ENCODE data around the gene RNASE13.

The RNASE13 gene

GRCh38 chr14:21026274-21026987 lies 8.2 kb downstream of the RNASE13 start:
- H3K4me3 ChIP-seq (ENCODE audit: low read length): no peak overlapping the region
- no peak for TF ChIP-seq ZNF274 (IDR thresholded peaks at IDR 0.05; ENCODE audit: low read depth, low read length)

DNA sequence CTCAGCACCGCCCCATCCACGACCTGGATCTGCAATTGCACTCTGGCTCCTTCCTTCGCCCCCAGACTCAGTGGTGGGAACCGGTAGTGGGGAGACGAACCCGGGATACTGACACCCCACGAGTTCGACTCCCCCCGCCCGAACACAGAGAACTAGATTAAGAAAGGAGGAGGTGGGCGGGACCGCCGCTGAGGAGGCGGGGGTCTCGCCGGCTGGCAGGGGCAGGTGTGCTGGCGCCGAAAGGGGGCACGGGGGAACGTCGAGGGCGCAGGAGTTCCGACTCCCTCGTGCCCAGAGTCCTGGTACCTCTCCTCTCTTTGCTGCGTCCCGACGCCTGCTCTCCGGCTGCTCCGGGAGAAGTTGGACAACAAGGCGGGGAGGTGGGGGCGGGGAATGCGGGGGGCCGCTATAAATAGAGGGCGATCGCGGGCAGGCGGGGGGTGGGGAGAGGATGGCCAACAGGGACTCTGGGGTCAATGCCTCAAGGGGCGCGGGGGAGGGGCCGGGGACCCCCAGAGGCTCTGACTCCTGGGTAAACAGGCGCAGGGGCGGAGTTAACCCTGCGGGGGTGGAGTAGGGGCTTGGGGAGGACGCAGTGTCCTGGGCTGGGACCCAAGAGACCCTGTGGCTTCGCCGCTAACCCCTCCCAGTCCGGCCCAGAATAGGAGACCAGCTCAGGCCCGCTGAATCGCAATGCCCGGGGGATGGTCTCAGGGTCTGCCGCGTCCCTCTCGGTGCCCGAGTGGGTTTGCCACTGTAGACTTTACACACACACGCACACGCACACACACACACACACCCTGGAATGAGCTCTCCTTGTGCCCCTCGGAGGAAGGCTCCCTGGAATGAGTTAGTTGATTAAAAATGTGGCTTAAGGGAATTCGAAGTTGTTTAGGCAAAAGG lies 9.0 kb downstream of the RNASE13 start:
- H3K4me3 ChIP-seq (ENCODE audit: low read length): no peak overlapping the region
- TF ChIP-seq ZNF274 (IDR thresholded peaks at IDR 0.05; ENCODE audit: low read depth, low read length): no peak

- peak within 1 kb of the TSS; percentile 29; the same call in 1 of the 2 replicates for H3K4me3 ChIP-seq (ENCODE audit: low read length)
- no peak for TF ChIP-seq ZNF274 (IDR thresholded peaks at IDR 0.05; ENCODE audit: low read depth, low read length)
These were observed 9.8 kb downstream of the RNASE13 start, which contains the start of gene NDRG2 for GRCh38 chr14:21024585-21025370. Gene NDRG2 (minus strand): TSS chr14:21025061. CDS start chr14:21023315, 1,746 bp downstream.

DNA sequence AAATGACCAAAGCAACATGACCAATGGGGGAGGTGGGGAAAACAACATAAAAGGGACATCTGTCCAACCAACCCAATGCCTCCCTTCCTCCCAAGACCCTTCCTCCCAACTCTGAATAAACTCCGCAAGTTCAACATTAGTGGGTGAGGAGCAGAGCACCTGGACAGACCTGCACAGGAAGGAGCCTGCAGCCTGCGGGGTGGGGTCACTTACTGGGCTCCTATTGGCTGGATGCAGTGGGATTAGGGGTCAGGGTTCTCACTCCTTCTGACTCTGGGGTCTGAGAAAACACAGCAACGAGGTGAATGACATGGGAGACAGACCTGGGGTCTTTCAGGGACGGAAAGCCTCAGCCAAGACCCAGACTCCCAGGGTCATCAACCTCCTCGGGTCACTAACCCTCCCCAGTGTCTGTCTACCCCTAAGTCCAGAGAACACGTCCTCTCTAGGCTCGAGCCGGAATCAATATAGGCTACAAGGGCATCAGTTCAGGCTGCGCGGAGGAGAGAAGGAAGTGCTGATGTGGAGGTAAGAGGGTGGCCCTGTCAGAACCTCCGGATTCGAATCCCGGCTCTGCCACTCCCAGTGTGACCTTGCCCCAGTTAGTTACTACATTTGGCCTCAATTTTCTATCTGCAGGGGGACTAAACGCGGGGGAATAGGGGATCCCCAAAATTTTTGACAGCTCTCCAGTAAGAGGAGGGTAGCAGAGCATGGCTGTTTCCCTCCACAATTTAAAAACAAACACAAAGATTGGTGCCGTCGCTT lies 10.6 kb downstream of the RNASE13 start:
- no peak overlapping the region for H3K4me3 ChIP-seq (ENCODE audit: low read length)
- no peak for TF ChIP-seq ZNF274 (IDR thresholded peaks at IDR 0.05; ENCODE audit: low read depth, low read length)

DNA sequence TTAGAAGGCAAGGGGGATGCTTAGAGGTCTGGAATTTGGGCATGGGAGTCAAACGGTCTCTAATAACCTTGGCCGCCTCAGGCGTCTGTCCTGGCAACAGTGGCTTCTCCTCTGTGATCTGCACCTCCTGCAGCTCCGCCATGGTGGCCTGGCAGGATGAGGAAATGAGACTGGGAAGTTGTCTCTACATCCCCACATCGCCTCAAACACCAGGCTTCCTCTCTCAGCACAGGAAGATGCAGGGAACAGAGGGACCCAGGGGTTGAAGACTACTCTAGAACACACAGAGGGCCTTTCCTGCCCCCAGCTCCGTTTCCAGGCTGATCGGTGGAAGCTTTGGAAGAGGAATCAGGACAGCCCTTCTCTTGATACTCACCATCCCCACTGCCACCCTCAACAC lies 11.4 kb downstream of the RNASE13 start:
- no peak for TF ChIP-seq ZNF274 (IDR thresholded peaks at IDR 0.05; ENCODE audit: low read depth, low read length)
- no peak overlapping the region for H3K4me3 ChIP-seq (ENCODE audit: low read length)

GRCh38 chr14:21022686-21023085 lies 11.9 kb downstream of the RNASE13 start:
- no peak for TF ChIP-seq ZNF274 (IDR thresholded peaks at IDR 0.05; ENCODE audit: low read depth, low read length)
- no peak overlapping the region for H3K4me3 ChIP-seq (ENCODE audit: low read length)

DNA sequence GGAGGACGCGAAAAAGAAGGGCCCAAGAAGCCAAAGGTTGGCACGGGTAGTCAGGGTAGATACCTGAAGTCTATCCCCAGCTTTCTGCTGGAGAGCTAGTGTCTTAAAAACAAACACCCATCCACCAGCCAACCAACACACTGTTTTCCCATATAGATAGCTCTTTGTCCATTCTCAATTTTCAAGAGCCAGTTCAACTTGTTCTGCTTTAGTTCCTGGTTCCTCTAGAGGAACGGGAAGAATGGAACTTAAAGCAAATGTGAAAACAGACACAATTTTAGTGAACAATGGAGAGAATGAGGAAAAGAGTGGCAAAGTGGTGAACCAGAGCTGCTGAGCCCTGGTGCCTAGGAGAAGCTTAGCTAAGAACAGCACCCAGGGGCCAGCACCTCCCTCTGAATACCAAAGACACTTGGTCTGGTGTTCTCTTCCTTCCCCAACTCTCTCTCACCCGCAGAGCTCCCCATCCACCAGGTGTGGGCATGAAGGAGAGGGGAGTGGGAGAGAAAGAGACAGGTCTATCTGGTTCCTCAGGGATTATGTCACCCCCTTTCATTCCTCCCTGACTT lies 13.5 kb downstream of the RNASE13 start:
- TF ChIP-seq ZNF274 (IDR thresholded peaks at IDR 0.05; ENCODE audit: low read depth, low read length): no peak
- no peak overlapping the region for H3K4me3 ChIP-seq (ENCODE audit: low read length)

GRCh38 chr14:21019366-21019765 lies 15.2 kb downstream of the RNASE13 start:
- H3K4me3 ChIP-seq (ENCODE audit: low read length): no peak overlapping the region
- no peak for TF ChIP-seq ZNF274 (IDR thresholded peaks at IDR 0.05; ENCODE audit: low read depth, low read length)

DNA sequence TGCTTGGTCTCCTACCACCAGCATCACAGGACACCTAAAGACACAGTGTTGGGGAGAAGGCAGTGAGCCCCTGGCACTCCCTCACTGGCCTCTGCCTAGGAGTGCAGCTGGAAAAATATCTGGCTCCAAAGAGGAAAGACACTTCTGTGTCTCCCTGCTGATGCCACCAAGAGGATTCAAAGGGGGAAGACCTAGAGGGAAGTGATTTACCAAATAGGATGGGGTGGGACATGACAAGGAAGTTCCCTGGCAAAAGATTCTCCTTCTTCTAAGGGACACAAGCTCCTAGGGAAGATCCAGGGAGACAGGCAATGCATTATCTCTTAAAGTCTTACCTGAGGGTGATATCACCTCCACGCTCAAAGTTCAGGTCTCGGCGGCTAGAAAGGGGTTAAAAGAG lies 15.8 kb downstream of the RNASE13 start:
- no peak overlapping the region for H3K4me3 ChIP-seq (ENCODE audit: low read length)
- no peak for TF ChIP-seq ZNF274 (IDR thresholded peaks at IDR 0.05; ENCODE audit: low read depth, low read length)

DNA sequence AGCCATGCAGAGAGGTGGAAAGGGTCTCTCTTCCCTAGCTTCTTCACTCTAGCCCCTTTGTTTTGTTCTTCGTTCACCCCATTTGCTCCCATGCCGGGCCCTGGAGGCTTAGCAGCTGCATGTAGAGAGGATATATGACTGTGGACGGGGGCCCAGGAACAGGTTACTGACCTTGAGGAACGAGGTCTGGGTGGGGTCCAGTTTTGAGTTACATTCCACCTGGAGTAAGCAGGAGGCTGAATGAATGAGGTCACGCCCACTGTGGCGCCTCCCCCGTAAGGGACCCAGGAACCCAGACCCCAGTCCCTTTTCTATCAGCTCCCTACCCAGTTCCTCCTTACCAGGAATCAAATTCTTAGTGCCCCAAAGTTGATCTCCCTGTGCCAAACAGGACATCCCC lies 16.3 kb downstream of the RNASE13 start:
- TF ChIP-seq ZNF274 (IDR thresholded peaks at IDR 0.05; ENCODE audit: low read depth, low read length): no peak
- H3K4me3 ChIP-seq (ENCODE audit: low read length): no peak overlapping the region

DNA sequence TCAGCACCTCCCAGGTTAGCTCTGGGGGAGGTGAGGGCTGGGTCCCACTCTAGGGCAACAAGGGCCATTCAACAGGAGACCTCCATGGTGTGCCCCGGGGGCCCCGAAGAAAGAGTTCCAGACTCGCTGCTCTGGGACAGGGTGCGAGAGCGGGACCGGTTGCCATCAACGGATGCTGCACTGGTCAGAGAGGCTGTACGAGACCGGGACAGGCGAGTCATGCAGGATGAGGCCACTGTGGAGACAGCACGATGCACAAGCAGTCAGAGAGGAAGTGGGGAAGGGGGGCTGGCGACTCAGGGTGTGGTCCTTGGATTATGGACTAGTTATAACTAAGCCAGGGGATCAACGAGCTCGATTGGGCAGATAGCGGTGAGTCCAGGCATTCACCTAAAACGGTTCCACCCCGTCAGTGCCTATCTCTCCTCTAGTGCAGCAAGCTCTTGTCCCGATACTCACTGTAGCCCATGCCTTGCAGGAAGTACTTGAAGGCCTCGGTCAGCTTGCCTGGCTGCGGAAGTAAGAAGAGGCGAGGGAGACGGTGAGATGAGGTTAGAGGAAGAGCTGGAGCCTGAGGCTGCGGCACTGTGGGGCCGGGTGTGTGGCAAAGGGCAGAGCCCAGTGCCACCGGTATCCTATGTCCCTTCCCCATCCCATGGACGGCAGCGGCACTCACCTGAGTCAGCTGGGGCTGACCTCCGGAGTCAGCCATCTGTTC lies 16.9 kb downstream of the RNASE13 start:
- TF ChIP-seq ZNF274 (IDR thresholded peaks at IDR 0.05; ENCODE audit: low read depth, low read length): no peak
- no peak overlapping the region for H3K4me3 ChIP-seq (ENCODE audit: low read length)

- no peak for TF ChIP-seq ZNF274 (IDR thresholded peaks at IDR 0.05; ENCODE audit: low read depth, low read length)
- no peak overlapping the region for H3K4me3 ChIP-seq (ENCODE audit: low read length)
These were observed 18.0 kb downstream of the RNASE13 start for GRCh38 chr14:21016413-21017190.

All from GM08714 (cell line).